C4-2B (cell line): ENCODE data around the gene C6orf141.

ENCODE experiments used
- ZFX ChIP-seq: fragments of 450-650 bp; IDR thresholded peaks from 2 replicates; pipeline ENCODE4 v1.6.1; 2017
- TF ChIP-seq, protein P1 (sequence below): fragments of 450-650 bp; conservative IDR thresholded peaks from 2 replicates; pipeline ENCODE4 v1.5.1; 2017; ENCODE audit warnings: mild to moderate bottlenecking

- TF ChIP-seq, protein P1, sequence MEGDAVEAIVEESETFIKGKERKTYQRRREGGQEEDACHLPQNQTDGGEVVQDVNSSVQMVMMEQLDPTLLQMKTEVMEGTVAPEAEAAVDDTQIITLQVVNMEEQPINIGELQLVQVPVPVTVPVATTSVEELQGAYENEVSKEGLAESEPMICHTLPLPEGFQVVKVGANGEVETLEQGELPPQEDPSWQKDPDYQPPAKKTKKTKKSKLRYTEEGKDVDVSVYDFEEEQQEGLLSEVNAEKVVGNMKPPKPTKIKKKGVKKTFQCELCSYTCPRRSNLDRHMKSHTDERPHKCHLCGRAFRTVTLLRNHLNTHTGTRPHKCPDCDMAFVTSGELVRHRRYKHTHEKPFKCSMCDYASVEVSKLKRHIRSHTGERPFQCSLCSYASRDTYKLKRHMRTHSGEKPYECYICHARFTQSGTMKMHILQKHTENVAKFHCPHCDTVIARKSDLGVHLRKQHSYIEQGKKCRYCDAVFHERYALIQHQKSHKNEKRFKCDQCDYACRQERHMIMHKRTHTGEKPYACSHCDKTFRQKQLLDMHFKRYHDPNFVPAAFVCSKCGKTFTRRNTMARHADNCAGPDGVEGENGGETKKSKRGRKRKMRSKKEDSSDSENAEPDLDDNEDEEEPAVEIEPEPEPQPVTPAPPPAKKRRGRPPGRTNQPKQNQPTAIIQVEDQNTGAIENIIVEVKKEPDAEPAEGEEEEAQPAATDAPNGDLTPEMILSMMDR: no peak
- TF ChIP-seq ZFX: no peak
Observed at GRCh38 chr6:49556429-49556837, 6.0 kb downstream of the C6orf141 start.
